SJCRH30 (cell line): Measurements from ENCODE around the gene ARHGEF7. TPM values are rescaled to one million over a fixed set of nuclear protein-coding genes. Genes with fewer than 3 reads are reported as not detected.

Experiments used
- DNase-seq, 2 experiments: peaks; one replicate each; pipeline ENCODE4 v3.0.0-alpha.2; 2015 to 2020
- H3K27ac ChIP-seq: fragments of 250-450 bp; sonication (Bioruptor Pico); 2 replicates; pipeline ENCODE4 v1.5.1; 2020; ENCODE audit warnings: mild to moderate bottlenecking, moderate library complexity
- H3K27me3 ChIP-seq: fragments of 250-450 bp; sonication (Bioruptor Pico); 2 replicates; pipeline ENCODE4 v1.5.1; 2020; ENCODE audit warnings: mild to moderate bottlenecking, moderate library complexity
- H3K36me3 ChIP-seq: fragments of 250-450 bp; sonication (Bioruptor Pico); 2 replicates; pipeline ENCODE4 v1.5.1; 2020; ENCODE audit warnings: mild to moderate bottlenecking, moderate library complexity
- H3K4me1 ChIP-seq: fragments of 250-450 bp; sonication (Bioruptor Pico); 2 replicates; pipeline ENCODE4 v1.5.1; 2020; ENCODE audit warnings: mild to moderate bottlenecking, moderate library complexity
- H3K4me3 ChIP-seq: fragments of 250-450 bp; sonication (Bioruptor Pico); 2 replicates; pipeline ENCODE4 v1.5.1; 2020; ENCODE audit warnings: mild to moderate bottlenecking, moderate library complexity
- H3K9me3 ChIP-seq: fragments of 250-450 bp; sonication (Bioruptor Pico); replicated peaks from 2 replicates; pipeline ENCODE4 v1.5.1; 2020; ENCODE audit warnings: mild to moderate bottlenecking, moderate library complexity
- total RNA-seq: library from RNA; depleted of rRNA; stranded (reverse); fragments of >200 nt; shearing (Covaris generic); gene quantifications from 2 replicates; pipeline ENCODE4 v1.2.3, GENCODE V29; 2014

ARHGEF7 gene
- total RNA-seq, 1 experiment from 2014 or later, result 34.6 TPM

DNA sequence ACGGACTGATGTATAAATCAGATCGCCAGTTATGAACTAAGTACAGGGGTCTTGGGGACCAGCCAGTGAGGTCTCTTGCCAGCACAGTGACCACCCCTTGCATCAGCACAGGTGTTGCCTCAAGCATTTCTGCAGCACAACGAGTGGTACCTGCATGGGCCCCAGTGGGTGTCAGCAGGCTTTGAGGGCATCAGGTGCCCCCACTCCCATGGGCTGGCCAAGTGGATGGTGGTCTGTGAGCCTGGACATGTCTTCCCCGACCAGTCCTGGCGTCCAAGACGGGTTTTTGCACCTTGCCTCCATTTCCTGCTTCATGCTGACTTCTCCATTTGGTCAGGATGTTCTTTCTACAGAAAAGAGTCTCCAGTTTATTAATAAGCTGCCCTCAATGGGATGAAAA is 22.4 kb upstream of the ARHGEF7 start:
- H3K4me3 ChIP-seq, result no peak overlapping the region
- H3K36me3 ChIP-seq, result no peaks in the 10 kb centered on the region
- no peaks in the 10 kb centered on the region; the same call in 1 of the 2 replicates for H3K27me3 ChIP-seq
- DNase-seq, result no peak
- H3K4me1 ChIP-seq, result no peaks in the 10 kb centered on the region
- H3K27ac ChIP-seq, result no peak overlapping the region
- H3K9me3 ChIP-seq, result no peaks in the 10 kb centered on the region

DNA sequence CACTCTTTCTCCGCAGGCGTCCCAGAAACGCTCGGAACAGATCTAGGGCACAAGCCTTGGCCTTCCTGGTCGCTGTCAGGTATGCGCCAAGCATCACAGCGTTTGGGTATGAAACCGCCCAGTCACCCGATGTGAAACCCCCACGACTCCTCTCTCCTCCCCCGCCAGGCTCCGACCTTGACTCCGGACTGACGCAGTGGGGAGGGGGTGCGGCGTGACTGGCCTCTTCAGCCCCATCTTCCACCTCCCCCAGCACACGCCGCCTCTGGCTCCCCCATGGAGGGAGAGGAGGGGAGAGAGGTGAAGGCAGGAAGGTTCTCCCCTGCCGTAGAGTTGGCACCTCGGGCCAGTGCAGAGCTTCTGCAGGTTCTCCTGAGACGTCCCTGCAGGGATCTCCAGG is 22.0 kb upstream of the ARHGEF7 start:
- Histone ChIP-seq H3K27me3 (no peaks in the 10 kb centered on the region; the same call in 1 of the 2 replicates), H3K36me3 (no peaks in the 10 kb centered on the region), H3K4me3 (no peak overlapping the region), H3K4me1 (no peaks in the 10 kb centered on the region), H3K27ac (no peak overlapping the region), H3K9me3 (no peaks in the 10 kb centered on the region)
- DNase-seq, result no peak

DNA sequence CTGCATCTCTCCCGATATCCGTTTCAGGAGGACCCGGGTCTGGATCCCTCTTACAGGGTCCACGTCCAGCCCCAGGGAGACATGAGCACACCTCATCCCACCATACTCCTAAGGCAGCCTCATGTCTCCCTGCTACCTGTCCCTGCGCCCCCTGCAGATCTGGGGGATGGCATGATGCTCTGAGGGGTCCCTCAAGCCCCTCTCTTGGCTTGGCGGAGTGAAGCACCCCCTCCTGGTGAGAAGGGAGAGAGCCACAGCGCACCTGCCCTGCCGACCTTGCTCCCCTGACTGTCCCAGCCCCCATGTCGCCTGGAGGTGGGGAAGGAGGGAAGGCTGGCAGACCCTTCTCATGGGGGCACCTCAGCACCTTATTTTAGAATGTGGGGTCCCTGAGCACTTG is 21.5 kb upstream of the ARHGEF7 start:
- H3K4me1 ChIP-seq, result no peaks in the 10 kb centered on the region
- H3K27me3 ChIP-seq, result no peaks in the 10 kb centered on the region; the same call in 1 of the 2 replicates
- no peak for DNase-seq
- no peak overlapping the region for H3K27ac ChIP-seq
- no peaks in the 10 kb centered on the region for H3K36me3 ChIP-seq
- no peaks in the 10 kb centered on the region for H3K9me3 ChIP-seq
- H3K4me3 ChIP-seq, result no peak overlapping the region

DNA sequence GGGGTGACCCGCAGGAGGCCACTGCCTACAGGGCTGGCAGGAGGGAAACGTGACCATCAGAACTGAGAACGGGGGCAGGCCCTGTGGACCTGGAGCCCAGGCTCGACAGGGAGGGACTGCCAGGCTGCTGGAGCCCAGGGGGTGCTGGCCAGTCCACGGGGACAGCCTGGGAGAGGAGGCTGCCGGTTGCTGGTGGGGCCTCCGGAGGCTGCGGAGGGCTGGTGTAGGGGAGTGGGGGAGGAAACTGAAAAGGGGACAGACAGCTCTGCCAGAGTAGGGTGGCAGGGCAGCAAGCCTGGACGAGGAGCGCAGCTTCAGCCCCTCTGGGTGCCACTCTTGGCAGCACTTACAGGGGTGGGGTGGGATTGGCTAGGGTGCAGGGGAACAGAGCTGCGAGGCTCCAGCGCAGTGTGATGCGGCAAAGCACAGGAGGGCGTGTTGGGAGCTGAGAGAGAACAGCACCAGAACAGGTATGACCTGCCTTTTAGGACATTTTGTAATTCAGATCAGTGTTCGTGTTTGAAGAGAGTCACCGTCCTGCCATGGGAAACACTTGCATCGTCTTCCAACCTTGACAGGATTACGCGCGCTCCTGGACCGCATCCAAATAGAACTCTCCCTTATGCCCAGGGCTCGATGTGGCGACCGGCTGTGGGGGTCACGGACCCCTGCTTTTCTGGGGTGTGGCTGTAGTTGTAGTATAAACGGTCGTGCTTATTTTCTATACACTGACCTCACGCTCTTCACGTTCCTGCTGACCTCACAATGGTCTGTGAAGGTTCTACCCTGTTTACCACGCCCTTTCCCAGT is 19.9 kb upstream of the ARHGEF7 start:
- no peak overlapping the region for H3K4me3 ChIP-seq
- H3K36me3 ChIP-seq, result no peaks in the 10 kb centered on the region
- no peaks in the 10 kb centered on the region for H3K4me1 ChIP-seq
- H3K27me3 ChIP-seq, result no peaks in the 10 kb centered on the region; the same call in 1 of the 2 replicates
- no peak overlapping the region for H3K27ac ChIP-seq
- no peak for DNase-seq
- no peaks in the 10 kb centered on the region for H3K9me3 ChIP-seq

DNA sequence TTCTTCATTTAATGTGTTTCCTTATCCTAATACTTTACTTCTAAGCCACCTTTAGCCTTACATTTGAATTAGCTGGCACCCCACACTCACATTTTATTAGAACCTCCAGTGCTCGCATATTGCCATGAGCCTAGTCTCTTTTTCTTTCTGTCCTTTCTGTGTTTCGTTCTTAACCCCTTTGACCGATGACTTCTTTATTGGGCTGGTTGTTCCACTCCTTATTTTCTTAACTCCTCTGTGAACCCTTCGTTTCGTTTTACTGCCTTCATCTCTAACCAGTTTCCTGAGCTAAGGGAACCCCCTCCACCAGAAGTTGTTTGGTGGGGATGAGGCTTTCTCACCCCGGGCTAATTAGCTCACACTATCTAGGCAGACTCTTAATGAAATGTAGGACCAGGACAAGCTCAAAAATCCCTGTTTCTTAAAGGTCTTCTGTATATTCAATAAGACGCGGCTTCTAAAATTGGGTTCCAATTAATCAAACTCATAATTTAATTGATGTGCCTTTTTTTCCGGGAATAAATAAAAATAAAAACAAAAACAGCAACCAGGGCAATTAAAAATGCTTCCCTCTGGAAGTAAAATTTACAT is 19.1 kb upstream of the ARHGEF7 start:
- Histone ChIP-seq H3K27me3 (no peaks in the 10 kb centered on the region; the same call in 1 of the 2 replicates), H3K4me3 (no peak overlapping the region), H3K36me3 (no peaks in the 10 kb centered on the region), H3K4me1 (no peaks in the 10 kb centered on the region), H3K27ac (no peak overlapping the region), H3K9me3 (no peaks in the 10 kb centered on the region)
- no peak for DNase-seq

DNA sequence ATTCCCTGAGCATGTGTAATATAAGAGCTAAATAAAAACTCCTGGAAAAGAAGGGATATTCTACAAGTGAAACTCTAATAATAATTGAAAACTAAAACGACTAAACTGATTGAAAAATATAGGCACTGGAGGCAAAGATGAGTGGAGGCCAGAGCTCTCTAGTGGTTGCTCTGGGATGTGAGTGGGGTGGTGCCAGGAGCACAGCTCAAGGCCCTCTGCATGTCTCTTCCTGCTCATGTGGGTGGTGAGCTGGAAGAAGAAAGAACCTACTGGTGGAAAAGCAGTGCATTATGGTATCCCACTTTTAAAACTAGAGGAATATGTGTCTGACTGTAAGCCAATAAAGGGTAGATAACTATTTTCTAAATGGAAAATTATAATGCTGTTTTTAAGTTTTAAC is 15.8 kb upstream of the ARHGEF7 start:
- no peaks in the 10 kb centered on the region for H3K36me3 ChIP-seq
- no peaks in the 10 kb centered on the region; the same call in 1 of the 2 replicates for H3K27me3 ChIP-seq
- H3K27ac ChIP-seq, result no peak overlapping the region
- no peak overlapping the region for H3K4me3 ChIP-seq
- no peak for DNase-seq
- no peaks in the 10 kb centered on the region for H3K4me1 ChIP-seq
- H3K9me3 ChIP-seq, result no peaks in the 10 kb centered on the region

DNA sequence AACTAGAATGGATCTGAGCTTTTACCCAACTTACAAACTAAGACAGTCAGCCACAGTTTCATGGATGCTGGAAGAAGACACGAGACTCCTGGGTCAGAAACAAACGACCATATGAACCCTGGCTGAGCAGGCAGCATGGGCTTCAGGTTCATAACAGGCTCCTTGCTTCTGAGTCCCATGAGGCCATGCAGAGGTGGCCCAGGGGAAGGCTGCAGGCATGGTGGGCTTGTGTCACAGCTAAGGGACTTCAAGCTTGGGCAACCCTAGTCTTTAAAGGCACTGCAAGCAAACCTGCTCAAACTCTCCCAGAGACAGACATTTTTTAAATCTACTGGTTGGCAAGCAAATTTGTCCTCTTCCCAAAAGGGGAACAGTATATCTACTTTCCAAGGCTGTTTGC is 5.1 kb upstream of the ARHGEF7 start:
- no peaks in the 10 kb centered on the region for H3K4me1 ChIP-seq
- peaks cover 7% of the 10 kb centered on the region for H3K27me3 ChIP-seq
- no peaks in the 10 kb centered on the region for H3K36me3 ChIP-seq
- H3K9me3 ChIP-seq, result 0 out of 2 replicates have a peak, but pooled peaks cover 1% of the 10 kb centered on the region
- no peak overlapping the region for H3K4me3 ChIP-seq
- DNase-seq, result no peak
- no peak overlapping the region for H3K27ac ChIP-seq

DNA sequence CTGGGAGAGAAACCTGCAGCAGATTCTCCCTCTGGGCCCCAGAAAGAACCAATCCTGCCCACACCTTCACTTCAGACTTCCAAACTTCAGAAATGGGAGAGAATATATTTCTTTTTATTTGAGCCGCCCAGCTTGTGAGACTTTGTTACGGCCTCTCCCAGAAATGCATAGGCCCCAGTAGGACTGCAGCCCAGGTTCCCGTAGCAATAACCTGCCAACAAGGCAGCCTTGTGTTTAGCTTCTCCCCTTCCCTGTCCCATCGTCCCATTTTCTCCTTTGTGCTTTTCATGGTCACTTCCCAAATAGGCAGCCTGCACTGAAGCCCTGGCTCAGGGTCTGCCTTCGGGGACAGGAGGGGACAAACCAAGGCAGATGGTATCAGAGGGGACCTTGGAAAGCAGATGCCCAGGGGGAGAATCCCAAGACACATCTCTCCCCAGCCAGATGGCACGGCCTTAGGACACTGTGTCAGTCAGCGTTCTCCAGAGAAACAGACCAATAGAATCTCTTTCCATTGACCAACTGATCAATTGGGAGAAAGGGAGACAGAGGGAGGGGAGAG is 3.7 kb upstream of the ARHGEF7 start:
- DNase-seq, result no peak
- no peak overlapping the region for H3K4me3 ChIP-seq
- H3K27ac ChIP-seq, result no peak overlapping the region
- H3K4me1 ChIP-seq, result no peaks in the 10 kb centered on the region
- no peaks in the 10 kb centered on the region for H3K36me3 ChIP-seq
- peaks cover 10% of the 10 kb centered on the region for H3K27me3 ChIP-seq
- no peaks in the 10 kb centered on the region for H3K9me3 ChIP-seq

DNA sequence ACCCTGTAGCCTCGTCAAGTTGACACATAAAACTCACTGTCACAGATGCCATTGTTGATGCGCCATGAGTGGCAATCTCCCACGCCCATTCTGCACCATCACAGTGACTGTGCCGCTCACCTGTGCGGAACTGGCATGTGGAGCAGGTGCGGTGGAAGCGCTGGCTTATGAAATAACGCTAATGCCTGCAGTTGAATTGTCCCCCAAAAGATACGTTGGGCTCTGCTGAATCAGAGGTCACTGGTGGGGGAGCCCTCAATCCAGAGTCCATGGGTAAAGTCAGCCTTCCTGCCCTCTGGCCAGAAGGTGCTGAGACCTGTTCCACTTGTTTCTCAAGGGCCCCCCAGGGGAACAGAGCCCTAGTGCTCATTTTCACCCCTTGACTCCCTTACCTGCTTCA is 2.9 kb upstream of the ARHGEF7 start:
- Histone ChIP-seq H3K27me3 (peaks cover 17% of the 10 kb centered on the region), H3K9me3 (no peaks in the 10 kb centered on the region), H3K4me1 (no peaks in the 10 kb centered on the region), H3K27ac (no peak overlapping the region), H3K4me3 (no peak overlapping the region), H3K36me3 (no peaks in the 10 kb centered on the region)
- no peak for DNase-seq

DNA sequence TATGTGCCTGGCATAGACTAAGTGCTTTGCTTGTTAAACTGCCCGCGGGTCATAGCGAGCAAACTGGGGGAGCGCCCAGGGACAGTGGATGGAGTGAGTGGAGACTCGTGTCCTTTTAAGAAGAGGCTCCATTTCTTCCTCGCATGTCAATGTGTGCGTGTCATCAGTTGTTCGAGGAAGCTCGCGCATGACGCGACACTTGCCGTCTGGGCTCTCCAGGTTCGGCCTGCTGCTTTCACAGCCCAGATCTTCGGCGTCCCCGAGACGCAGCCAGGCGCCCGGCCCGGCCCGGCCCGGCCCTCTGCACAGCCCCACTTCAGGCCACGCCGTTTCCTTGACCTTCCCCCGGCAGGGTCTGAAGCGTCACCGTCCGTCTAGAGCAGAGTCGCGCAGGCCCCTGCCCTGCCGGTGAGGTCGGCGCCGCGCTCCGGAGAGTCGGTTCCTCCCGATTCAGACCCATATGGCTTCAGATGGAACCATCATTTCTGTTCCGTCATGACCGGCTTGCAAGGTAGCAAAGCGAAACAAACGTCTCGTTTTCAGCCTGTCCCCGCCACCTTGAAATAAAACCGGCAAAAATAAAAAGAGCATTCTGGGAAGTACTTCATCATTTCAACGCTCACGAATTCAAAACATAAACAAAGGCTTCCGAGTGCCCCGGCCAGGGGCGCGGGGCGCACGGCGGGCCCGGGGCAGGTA is 599 bp upstream of the ARHGEF7 start:
- no peak overlapping the region; the same call in 1 of the 2 replicates for H3K4me3 ChIP-seq
- H3K9me3 ChIP-seq, result no peaks in the 10 kb centered on the region
- peaks cover 25% of the 10 kb centered on the region for H3K27me3 ChIP-seq
- H3K4me1 ChIP-seq, result no peaks in the 10 kb centered on the region
- H3K36me3 ChIP-seq, result no peaks in the 10 kb centered on the region
- H3K27ac ChIP-seq, result no peak overlapping the region
- DNase-seq, result no peak

DNA sequence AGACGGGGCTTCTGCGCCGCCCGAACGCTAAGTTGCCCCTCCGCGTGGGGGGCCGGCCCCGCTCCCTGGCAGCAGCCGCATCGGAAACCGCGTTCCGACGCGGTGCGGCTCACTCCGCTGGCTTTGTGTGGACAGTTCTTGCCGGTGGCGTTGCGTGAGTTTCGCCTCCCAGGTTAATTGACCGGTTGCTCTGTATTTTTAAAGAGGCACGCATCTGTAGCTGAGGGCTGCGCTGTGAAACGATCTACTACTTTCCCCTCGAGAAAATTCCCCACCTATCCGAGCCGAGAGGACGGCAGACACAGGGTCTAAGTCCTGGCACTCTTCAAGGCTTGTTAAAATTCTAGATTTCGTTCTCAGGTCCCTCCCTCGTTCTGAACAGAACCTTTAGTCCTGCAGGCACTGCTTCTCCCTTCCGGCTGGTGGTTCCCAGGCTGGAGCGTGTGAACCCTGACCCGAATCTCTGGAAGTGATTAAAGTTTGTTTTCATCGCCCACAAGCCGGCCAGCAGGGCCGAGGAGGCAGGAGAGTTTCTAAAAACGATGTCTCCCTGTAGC is 933 bp downstream of the ARHGEF7 start:
- peaks cover 25% of the 10 kb centered on the region for H3K27me3 ChIP-seq
- H3K4me3 ChIP-seq, result peak overlapping the region; percentile 41
- peak in 1 of 2 experiments; percentile 7 for DNase-seq
- no peaks in the 10 kb centered on the region for H3K4me1 ChIP-seq
- H3K36me3 ChIP-seq, result no peaks in the 10 kb centered on the region
- no peaks in the 10 kb centered on the region for H3K9me3 ChIP-seq
- H3K27ac ChIP-seq, result no peak overlapping the region

DNA sequence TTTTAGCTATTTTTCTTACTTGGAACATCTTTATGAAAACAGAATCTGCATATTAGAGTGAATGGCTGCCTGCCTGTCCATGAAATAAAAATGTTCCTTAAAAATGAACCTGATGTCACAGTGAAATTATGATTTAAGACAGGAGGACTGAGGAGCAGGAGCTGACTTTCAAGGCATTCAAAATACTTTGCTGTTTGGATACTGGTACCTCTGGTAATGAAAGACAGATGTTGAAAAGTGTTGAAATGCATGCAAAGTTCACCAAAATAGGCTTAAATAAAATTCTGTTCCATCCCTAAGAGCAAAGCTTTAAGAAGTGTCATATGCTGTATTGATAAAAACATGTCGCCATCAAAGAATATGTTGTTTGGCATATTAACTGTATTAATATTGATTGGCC is 1.7 kb downstream of the ARHGEF7 start:
- no peak for DNase-seq
- Histone ChIP-seq H3K4me1 (peaks cover 7% of the 10 kb centered on the region), H3K4me3 (no peak overlapping the region), H3K27me3 (peaks cover 25% of the 10 kb centered on the region), H3K9me3 (no peaks in the 10 kb centered on the region), H3K36me3 (no peaks in the 10 kb centered on the region), H3K27ac (no peak overlapping the region)

DNA sequence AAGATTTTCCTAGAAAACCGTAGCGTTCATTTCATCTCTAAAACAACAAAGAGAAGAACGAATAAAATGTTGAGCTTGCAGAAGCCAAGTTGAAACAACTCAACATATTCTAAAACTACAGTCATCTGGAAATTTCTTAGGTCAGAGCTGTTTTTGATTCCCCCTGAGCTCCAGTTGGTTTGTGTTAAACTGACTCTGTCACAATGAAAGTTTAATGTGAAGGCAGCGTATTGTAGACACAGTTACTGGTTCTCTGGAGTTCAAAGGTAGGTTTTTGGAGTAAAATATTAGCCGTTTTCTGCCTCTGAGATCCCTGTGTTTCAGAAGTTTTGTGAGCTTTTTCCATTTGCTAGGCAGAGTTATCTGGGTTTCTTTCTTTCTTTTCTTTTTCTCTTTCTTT is 2.2 kb downstream of the ARHGEF7 start:
- Histone ChIP-seq H3K36me3 (no peaks in the 10 kb centered on the region), H3K4me1 (peaks cover 9% of the 10 kb centered on the region), H3K27me3 (peaks cover 25% of the 10 kb centered on the region), H3K4me3 (no peak overlapping the region), H3K9me3 (no peaks in the 10 kb centered on the region), H3K27ac (no peak overlapping the region)
- DNase-seq, result no peak

DNA sequence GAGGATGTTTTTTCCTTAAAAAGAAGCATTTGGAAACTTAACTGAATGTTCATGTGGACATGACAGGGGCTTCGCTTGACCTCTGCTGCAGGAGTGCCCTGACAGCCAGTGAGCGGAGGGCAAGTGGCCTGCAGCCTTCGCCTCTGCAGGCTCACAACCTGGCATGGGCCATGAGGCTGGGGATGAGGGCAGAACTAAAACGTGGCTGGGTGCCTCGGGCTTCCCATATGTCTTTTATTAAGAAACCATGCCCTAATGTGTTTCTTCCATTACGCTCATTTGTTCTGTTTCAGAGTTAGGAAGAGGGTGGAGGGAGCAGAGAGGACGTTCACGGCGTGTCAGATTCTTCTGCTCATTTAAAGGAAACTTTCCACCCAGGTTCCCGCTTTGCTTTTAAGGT is 2.9 kb downstream of the ARHGEF7 start:
- no peaks in the 10 kb centered on the region for H3K9me3 ChIP-seq
- no peak overlapping the region for H3K27ac ChIP-seq
- no peak for DNase-seq
- H3K36me3 ChIP-seq, result no peaks in the 10 kb centered on the region
- peaks cover 25% of the 10 kb centered on the region for H3K27me3 ChIP-seq
- peaks cover 15% of the 10 kb centered on the region for H3K4me1 ChIP-seq
- H3K4me3 ChIP-seq, result no peak overlapping the region
